Measurements from ENCODE around the gene DSE.

GRCh38 chr6:116326181-116326671 lies 44.5 kb upstream of the DSE start:
- TF ChIP-seq EP300 (IDR thresholded peaks at IDR 0.05) (no peak), CTCF (IDR thresholded peaks at IDR 0.05) (no peak), POLR2AphosphoS2 (conservative IDR thresholded peaks at IDR 0.05; ENCODE audit: low read length) (no peak), CHD2 (IDR thresholded peaks at IDR 0.05; ENCODE audit: low read length, partially characterized antibody) (no peak)
